Stromal cell of bone marrow (primary cell): ENCODE results near the gene MLANA.

ENCODE experiments used
- DNase-seq: peaks from one replicate; pipeline ENCODE4 v3.0.0-alpha.2; 2012; ENCODE audit warnings: low read depth

Gene MLANA, protein sequence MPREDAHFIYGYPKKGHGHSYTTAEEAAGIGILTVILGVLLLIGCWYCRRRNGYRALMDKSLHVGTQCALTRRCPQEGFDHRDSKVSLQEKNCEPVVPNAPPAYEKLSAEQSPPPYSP

GRCh38 chr9:5890641-5891040 lies at the start of gene MLANA:
TSS of gene MLANA (plus strand) at chr9:5890889. CDS start at chr9:5892475, 1,586 bp downstream.
- DNase-seq: no peak

DNA sequence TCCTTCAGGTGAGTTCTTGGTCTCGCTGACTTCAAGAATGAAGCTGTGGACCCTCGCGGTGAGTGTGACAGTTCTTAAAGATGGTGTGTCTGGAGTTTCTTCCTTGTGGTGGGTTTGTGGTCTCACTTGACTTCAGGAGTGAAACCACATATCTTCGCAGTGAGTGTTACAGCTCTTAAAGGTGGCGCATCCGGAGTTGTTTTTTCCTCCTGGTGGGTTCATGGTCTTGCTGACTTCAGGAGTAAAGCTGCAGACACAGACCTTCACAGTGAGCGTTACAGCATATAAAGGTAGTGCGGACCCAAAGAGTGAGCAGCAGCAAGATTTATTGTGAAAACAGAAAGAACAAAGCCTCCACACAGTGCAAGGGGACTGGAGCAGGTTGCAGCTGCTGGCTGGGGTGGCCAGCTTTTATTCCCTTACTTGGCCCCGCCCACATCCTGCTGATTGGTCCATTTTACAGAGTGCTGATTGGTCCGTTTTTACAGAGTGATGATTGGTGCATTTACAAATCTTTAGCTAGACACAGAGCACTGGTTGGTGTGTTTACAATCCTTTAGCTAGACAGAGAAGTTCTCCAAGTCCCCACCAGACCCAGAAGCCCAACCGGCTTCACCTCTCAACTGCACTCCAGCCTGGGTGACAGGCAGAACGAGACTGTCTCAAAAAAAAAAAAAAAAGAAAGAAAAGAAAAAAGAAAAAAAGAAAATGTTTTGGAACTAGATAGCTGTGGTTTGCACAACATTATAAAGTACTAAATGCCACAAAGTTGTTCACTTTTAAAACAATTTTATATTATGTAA lies 48.7 kb upstream of the MLANA start:
- no peak for DNase-seq

GRCh38 chr9:5842929-5843793 lies 47.5 kb upstream of the MLANA start:
- DNase-seq: no peak

DNA sequence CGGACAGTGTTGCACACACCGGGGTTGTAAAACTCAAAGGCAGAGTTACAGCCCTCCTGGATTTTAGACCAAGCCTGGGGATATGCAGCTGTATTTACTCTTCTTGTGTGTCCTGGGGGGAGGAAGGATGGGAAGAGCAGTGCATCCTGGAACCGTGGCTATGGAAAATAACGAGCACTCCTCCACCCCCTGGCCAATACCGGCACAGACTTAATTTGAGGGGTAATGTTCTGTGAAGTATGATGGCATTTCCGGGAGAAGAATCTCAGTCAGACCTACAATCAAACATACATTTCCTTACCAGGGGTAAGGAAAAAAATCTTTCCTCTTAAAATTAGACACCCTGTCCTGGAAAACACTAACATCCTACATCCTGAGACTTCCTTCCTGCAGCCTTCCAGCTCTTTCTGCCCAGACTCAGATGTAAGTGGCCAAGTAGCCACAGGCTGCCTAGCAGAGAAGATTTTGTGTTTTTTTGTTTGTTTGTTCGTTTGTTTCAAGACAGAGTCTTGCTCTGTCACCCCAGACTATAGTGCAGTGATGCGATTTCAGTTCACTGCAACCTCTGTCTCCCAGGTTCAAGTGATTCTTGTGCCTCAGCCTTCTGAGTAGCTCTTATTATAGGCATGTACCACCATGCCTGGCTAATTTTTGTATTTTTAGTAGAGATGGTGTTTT lies 46.8 kb upstream of the MLANA start:
- DNase-seq: no peak

GRCh38 chr9:5845157-5845531 lies 45.5 kb upstream of the MLANA start:
- no peak for DNase-seq

GRCh38 chr9:5846096-5846495 lies 44.6 kb upstream of the MLANA start:
- DNase-seq: no peak

DNA sequence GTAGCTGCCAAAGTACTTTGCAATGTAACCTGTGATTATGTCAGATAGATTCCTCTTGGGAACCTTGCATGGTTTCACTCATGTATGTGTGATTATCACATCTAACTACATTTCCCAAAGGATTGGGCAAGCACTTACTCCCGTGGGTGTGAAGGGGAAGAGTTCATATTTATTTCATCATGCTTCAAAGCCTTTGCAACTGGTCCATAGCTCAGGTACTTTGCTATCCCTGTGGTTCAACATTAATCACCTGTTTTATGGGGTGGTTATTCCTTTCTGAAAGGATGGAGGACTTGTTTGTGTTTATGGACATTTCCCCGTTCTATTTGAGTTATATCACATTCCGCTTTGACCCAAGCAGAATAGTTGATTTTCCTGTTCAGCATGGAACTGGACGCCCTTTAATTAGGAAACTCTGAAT lies 44.2 kb upstream of the MLANA start:
- no peak for DNase-seq

DNA sequence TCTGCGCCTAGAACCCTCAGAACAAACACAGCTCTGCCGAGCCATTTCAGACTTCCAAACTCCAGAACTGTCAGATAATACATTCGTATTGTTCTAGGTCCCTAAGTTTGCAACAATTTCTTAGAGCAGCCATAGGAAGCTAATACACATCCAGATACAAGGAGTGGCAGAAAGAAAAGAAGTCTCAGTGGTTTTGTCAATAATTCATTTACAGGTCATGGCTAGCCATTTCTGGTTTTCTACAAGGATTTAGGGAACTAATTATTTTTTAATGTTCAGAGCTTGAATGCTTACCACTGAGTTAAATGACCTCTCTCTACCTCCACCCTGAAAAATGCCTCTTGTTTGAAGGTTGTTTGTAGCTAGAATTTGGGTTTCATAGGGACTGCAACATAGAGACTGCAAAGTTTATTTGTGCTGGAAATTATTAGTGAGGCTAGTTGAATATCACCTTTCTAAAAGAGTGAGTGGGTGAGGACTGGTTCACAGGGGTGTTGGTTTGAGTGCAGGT lies 42.3 kb upstream of the MLANA start:
- DNase-seq: no peak

- no peak for DNase-seq
Observed at GRCh38 chr9:5850724-5851122, 40.0 kb upstream of the MLANA start.

- DNase-seq: peak; percentile 77
Observed at GRCh38 chr9:5851445-5851844, 39.2 kb upstream of the MLANA start.

DNA sequence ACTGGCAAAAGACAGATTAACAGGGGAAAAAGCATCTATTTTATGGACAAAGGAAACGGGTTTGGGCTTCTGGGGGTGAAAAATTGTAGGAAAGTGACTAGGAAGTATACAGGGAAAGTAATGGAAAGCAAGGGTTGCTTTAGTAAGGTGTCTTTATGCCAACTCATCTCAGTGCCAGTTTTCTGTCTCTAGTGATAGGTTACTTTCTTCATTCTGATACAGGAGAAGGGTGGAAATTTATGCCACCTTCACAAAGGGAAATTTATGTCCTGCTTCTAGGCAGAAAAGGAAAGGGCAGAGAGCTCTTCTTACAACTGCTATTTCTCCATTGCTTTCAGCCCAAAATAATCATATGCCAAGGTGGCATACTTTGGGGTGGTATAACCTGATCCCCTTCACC lies 37.7 kb upstream of the MLANA start:
- DNase-seq: no peak

DNA sequence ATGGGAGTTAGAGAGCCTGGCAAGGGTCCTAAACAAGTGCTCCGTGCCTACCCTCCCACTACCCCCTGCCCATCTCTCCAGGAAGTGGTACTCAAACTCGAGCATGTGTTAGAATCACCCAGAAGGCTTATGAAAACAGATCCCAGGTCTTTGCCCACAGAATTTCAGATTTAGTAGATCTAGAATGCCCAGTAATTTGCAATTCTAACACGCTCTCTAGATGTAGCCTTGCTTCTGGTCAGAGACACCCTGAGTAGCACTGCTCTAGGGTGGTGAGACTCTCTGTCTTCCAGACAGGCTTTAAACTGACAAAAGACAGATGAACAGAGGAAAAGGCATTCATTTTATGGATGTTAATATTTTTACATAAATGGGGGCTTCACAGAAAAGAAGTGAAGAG lies 37.1 kb upstream of the MLANA start:
- DNase-seq: no peak

- no peak for DNase-seq
Observed at GRCh38 chr9:5854063-5854790, 36.5 kb upstream of the MLANA start.

- DNase-seq: no peak
Observed at GRCh38 chr9:5857928-5858327, 32.8 kb upstream of the MLANA start.

GRCh38 chr9:5858833-5859232 lies 31.9 kb upstream of the MLANA start:
- DNase-seq: no peak

- no peak for DNase-seq
Observed at GRCh38 chr9:5863092-5863746, 27.5 kb upstream of the MLANA start.

DNA sequence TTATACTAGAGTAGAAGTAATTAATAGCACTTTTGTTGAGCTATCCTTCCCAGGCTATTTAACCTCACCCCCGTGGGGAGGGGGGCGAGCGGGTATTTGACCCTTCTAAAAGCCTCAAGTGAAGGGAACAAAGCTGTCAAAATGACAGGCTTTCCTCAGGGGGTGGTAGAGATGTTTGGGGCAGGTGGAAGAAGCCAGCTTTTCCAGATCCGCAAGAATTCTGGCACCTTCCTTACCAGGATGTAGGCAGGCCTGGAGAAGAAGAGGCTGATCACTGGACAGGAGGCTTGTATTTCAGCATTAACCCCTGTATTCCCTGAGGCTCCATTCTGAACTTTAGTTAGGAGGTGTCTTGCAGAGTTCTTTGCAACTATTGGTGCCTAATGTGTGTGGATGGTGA lies 26.2 kb upstream of the MLANA start:
- no peak for DNase-seq

DNA sequence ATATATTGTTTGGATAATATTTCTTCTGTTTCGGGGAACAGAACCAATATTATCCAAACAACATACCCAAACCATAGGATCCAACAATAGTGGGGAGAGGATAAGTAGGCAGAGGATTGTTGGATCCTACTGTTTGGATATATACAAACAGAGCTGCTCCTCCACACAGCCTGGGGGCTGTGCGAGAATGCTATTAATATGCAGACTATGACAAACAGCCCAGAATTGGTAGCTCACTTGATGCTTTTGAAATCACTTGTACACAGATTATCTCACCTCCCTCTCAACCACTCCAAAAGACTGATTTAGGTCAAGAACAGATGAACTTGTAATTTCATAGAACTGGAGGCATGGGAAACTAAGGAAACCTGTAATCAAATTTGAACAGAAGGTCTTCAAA lies 24.4 kb upstream of the MLANA start:
- no peak for DNase-seq

DNA sequence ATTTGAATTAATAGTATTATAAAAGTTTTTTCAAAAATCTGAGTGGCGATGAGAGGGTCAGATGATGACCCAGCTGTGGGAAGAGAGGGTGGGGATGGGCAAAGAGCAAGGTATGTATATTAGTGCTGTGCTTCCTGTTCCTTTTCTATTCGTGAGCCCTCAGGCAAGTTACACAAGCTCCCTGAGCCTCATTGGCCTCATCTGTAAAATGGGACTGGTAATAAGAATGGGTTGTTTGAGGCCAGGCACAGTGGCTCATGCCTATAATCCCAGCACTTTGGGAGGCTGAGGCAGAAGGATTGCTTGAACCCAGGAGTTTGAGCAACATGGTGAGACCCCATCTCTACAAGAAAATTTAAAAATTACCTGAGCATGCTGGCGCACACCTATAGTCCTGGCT lies 24.0 kb upstream of the MLANA start:
- no peak for DNase-seq

GRCh38 chr9:5868235-5868634 lies 22.5 kb upstream of the MLANA start:
- DNase-seq: no peak
